SK-N-MC (cell line): ENCODE data around the gene TRIM17.

Source experiments
- DNase-seq: peaks from one replicate; pipeline ENCODE4 v3.0.0-alpha.2; 2011; ENCODE audit warnings: low read depth, low spot score
- H3K27ac ChIP-seq: fragments of 200-600 bp; sonication (generic); 2 replicates; pipeline ENCODE4 v1.5.1; 2016; ENCODE audit warnings: mixed run types
- H3K36me3 ChIP-seq: fragments of 200-600 bp; sonication (generic); 2 replicates; pipeline ENCODE4 v1.6.1; 2017; ENCODE audit warnings: antibody characterized with exemption, low read length, mixed read lengths; ENCODE audit not compliant: insufficient read depth
- H3K4me3 ChIP-seq: fragments of 200-600 bp; sonication (generic); 2 replicates; pipeline ENCODE4 v1.5.1; 2016
- H3K9ac ChIP-seq: fragments of 200-600 bp; sonication (generic); 2 replicates; pipeline ENCODE4 v1.8.0; 2017; ENCODE audit warnings: mixed run types, mixed read lengths; ENCODE audit not compliant: insufficient read length
- H3K9me3 ChIP-seq: fragments of 200-600 bp; sonication (generic); 2 replicates; pipeline ENCODE4 v1.6.1; 2017; ENCODE audit warnings: low read depth, mild to moderate bottlenecking, antibody characterized with exemption, low read length, moderate library complexity, mixed read lengths
- EZH2 ChIP-seq: fragments of 200-600 bp; sonication (generic); IDR thresholded peaks from one replicate; pipeline ENCODE4 v1.6.1; 2017; ENCODE audit warnings: antibody characterized with exemption
- FOXP2 ChIP-seq: optimal IDR thresholded peaks from 2 replicates; pipeline ENCODE3; 2011; ENCODE audit warnings: mild to moderate bottlenecking, moderate library complexity; ENCODE audit not compliant: insufficient read depth; ENCODE audit errors: extremely low read length, control extremely low read depth
- POLR2AphosphoS5 ChIP-seq: IDR thresholded peaks from 2 replicates; pipeline ENCODE4 v1.6.1; 2012; ENCODE audit warnings: mild to moderate bottlenecking, low read depth, low read length, borderline replicate concordance

Gene TRIM17

GRCh38 chr1:228362141-228362883 is 54.3 kb downstream of the TRIM17 start:
- no peaks in the 10 kb centered on the region for H3K9me3 ChIP-seq
- H3K36me3 ChIP-seq = no peaks in the 10 kb centered on the region
- TF ChIP-seq FOXP2 (no peak), EZH2 (no peak), POLR2AphosphoS5 (no peak)
- no peak overlapping the region for H3K27ac ChIP-seq
- no peak overlapping the region for H3K9ac ChIP-seq
- DNase-seq = no peak
- no peak overlapping the region for H3K4me3 ChIP-seq

- Histone ChIP-seq H3K27ac (no peak overlapping the region), H3K9me3 (no peaks in the 10 kb centered on the region), H3K4me3 (no peak overlapping the region), H3K9ac (no peak overlapping the region), H3K36me3 (no peaks in the 10 kb centered on the region)
- TF ChIP-seq FOXP2 (no peak), EZH2 (no peak), POLR2AphosphoS5 (no peak)
- DNase-seq = no peak
Measured at GRCh38 chr1:228361314-228362140, 55.1 kb downstream of the TRIM17 start.

DNA sequence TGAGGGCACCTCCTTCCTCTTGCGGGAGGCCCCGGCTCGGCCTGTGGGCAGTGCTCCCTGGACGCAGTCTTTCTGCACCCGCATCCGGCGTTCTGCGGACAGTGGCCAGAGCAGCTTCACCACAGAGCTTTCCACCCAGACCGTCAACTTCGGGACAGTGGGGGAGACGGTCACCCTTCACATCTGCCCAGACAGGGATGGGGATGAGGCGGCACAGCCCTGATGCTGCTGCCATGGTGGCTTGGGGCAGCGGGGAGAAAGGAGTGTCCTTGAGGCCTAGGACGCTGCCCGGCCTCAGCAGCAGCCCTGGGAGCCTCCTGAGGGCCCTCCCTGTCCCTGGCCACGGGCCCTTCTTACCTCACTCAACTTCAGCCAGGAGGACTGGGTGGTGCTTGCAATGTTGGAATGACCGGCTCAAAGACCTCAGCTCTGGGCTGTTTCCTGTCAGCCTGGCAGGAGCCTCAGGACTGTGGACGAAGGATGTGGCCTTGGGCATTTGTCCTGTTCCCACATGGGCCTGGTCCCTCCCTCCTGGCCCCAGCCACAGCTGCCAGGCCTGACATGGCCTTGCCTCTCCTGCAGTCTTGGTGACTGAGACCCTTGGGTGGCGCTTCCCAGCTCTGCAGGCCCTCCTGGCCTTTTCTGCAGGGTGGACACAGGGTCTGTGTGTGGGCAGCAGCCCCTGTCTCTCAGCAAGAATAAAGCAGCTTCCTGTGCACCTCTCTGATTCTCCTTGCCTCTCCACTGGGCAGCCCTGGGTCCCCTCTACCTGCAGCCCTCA is 55.9 kb downstream of the TRIM17 start:
- H3K4me3 ChIP-seq = no peak overlapping the region
- no peak for DNase-seq
- no peak overlapping the region for H3K27ac ChIP-seq
- no peaks in the 10 kb centered on the region for H3K9me3 ChIP-seq
- TF ChIP-seq EZH2 (no peak), POLR2AphosphoS5 (no peak), FOXP2 (no peak)
- no peaks in the 10 kb centered on the region for H3K36me3 ChIP-seq
- H3K9ac ChIP-seq = no peak overlapping the region

- Histone ChIP-seq H3K4me3 (no peak overlapping the region), H3K36me3 (no peaks in the 10 kb centered on the region), H3K9ac (no peak overlapping the region), H3K9me3 (no peaks in the 10 kb centered on the region), H3K27ac (no peak overlapping the region)
- DNase-seq = no peak
- TF ChIP-seq EZH2 = no peak
- no peak for TF ChIP-seq POLR2AphosphoS5
- no peak for TF ChIP-seq FOXP2
Measured at GRCh38 chr1:228359613-228360532, 56.8 kb downstream of the TRIM17 start.

- TF ChIP-seq POLR2AphosphoS5 (no peak), EZH2 (no peak), FOXP2 (no peak)
- no peaks in the 10 kb centered on the region for H3K36me3 ChIP-seq
- no peak for DNase-seq
Measured at GRCh38 chr1:228358764-228359612, 57.7 kb downstream of the TRIM17 start.

GRCh38 chr1:228358039-228358763 is 58.5 kb downstream of the TRIM17 start:
- Histone ChIP-seq H3K4me3 (no peak overlapping the region), H3K27ac (no peak overlapping the region), H3K36me3 (no peaks in the 10 kb centered on the region), H3K9me3 (no peaks in the 10 kb centered on the region), H3K9ac (no peak overlapping the region)
- no peak for DNase-seq
- no peak for TF ChIP-seq FOXP2
- no peak for TF ChIP-seq POLR2AphosphoS5
- no peak for TF ChIP-seq EZH2

More at GRCh38 chr1:228358764-228359612, 57.7 kb downstream of the TRIM17 start:
- Histone ChIP-seq H3K9ac (no peak overlapping the region), H3K9me3 (no peaks in the 10 kb centered on the region), H3K4me3 (no peak overlapping the region), H3K27ac (no peak overlapping the region)
